Hepatocyte (in vitro differentiated cells): ENCODE data around the gene ACSL5. TPM values are rescaled to one million over a fixed set of nuclear protein-coding genes. Genes with fewer than 3 reads are reported as not detected.

Experiments used
- DNase-seq: peaks from one replicate; pipeline ENCODE4 v3.0.0-alpha.2; 2016; ENCODE audit warnings: low spot score
- H2AFZ ChIP-seq: fragments of 200-600 bp; sonication (generic); 2 replicates; pipeline ENCODE4 v1.6.0; 2016; ENCODE audit warnings: antibody characterized with exemption, mild to moderate bottlenecking
- H3K27ac ChIP-seq: fragments of 200-600 bp; sonication (generic); 2 replicates; pipeline ENCODE4 v1.5.1; 2016; ENCODE audit warnings: mild to moderate bottlenecking
- H3K27me3 ChIP-seq: fragments of 200-600 bp; sonication (generic); 2 replicates; pipeline ENCODE4 v1.6.1; 2016
- H3K36me3 ChIP-seq: fragments of 200-600 bp; sonication (generic); replicated peaks from 2 replicates; pipeline ENCODE4 v1.5.1; 2016; ENCODE audit warnings: low read depth; ENCODE audit not compliant: insufficient read depth
- H3K4me1 ChIP-seq: fragments of 200-600 bp; sonication (generic); 2 replicates; pipeline ENCODE4 v1.5.1; 2016; ENCODE audit warnings: mild to moderate bottlenecking, moderate library complexity; ENCODE audit not compliant: insufficient read depth
- H3K4me2 ChIP-seq: fragments of 200-600 bp; sonication (generic); 2 replicates; pipeline ENCODE4 v1.6.0; 2016
- H3K4me3 ChIP-seq: fragments of 200-600 bp; sonication (generic); 2 replicates; pipeline ENCODE4 v1.5.1; 2016; ENCODE audit warnings: mild to moderate bottlenecking
- H3K79me2 ChIP-seq: fragments of 200-600 bp; sonication (generic); 2 replicates; pipeline ENCODE4 v1.6.0; 2017; ENCODE audit warnings: mild to moderate bottlenecking
- H3K9me2 ChIP-seq: fragments of 200-600 bp; sonication (generic); replicated peaks from 2 replicates; pipeline ENCODE4 v1.6.0; 2017; ENCODE audit warnings: mild to moderate bottlenecking; ENCODE audit not compliant: insufficient read depth
- H3K9me3 ChIP-seq: fragments of 200-600 bp; sonication (generic); 2 replicates; pipeline ENCODE4 v1.5.1; 2016; ENCODE audit warnings: low read depth, mild to moderate bottlenecking
- H4K20me1 ChIP-seq: fragments of 200-600 bp; sonication (generic); 2 replicates; pipeline ENCODE4 v1.6.0; 2016; ENCODE audit warnings: mild to moderate bottlenecking; ENCODE audit not compliant: insufficient read depth, poor library complexity, severe bottlenecking
- CTCF ChIP-seq: fragments of 200-600 bp; sonication (generic); IDR thresholded peaks from 2 replicates; pipeline ENCODE4 v1.5.1; 2016; ENCODE audit warnings: antibody characterized with exemption, mild to moderate bottlenecking; ENCODE audit not compliant: poor library complexity
- EZH2 ChIP-seq: fragments of 200-600 bp; sonication (generic); IDR thresholded peaks from 2 replicates; pipeline ENCODE4 v1.6.1; 2016; ENCODE audit warnings: antibody characterized with exemption, mild to moderate bottlenecking, borderline replicate concordance
- EZH2phosphoT487 ChIP-seq: fragments of 200-600 bp; sonication (generic); IDR thresholded peaks from one replicate; pipeline ENCODE4 v1.6.1; 2018; ENCODE audit warnings: antibody characterized with exemption, mild to moderate bottlenecking, low read depth, moderate library complexity; ENCODE audit not compliant: unreplicated experiment, severe bottlenecking
- WGBS: methylation state at CpG from one replicate; pipeline ENCODE4 v1.1.6; 2016; ENCODE audit warnings: low lambda C conversion rate; ENCODE audit errors: missing lambda C conversion rate; 5-methylcytosine and 5-hydroxymethylcytosine counted together
- polyA plus RNA-seq: library from polyadenylated mRNA; unstranded; fragments of >200 nt; fragmentation: Nextera tagmentation; extraction: Ambion mirVana; gene quantifications from 2 replicates; pipeline ENCODE4 v1.2.1, GENCODE V29; 2016
- total RNA-seq: library from RNA; depleted of rRNA; stranded (reverse); fragments of >200 nt; gene quantifications from 2 replicates; pipeline ENCODE4 v1.2.3, GENCODE V29; 2014

The ACSL5 gene
- total and polyA plus RNA-seq, 2 experiments from 2014 or later = 22.7 to 40.2 TPM

- H3K79me2 ChIP-seq = no peaks in the 10 kb centered on the region
- no peaks in the 10 kb centered on the region for H3K9me3 ChIP-seq
- no peak overlapping the region for H2AFZ ChIP-seq
- no peak overlapping the region for H3K4me3 ChIP-seq
- no peak for TF ChIP-seq EZH2
- TF ChIP-seq CTCF = no peak
- TF ChIP-seq EZH2phosphoT487 = no peak
- H3K4me2 ChIP-seq = no peak overlapping the region
- H3K27me3 ChIP-seq = no peaks in the 10 kb centered on the region
- H3K4me1 ChIP-seq = peaks cover 37% of the 10 kb centered on the region
- WGBS = 72% methylated on average over 4 of the region's 4 CpGs
- DNase-seq = peak; percentile 26
- no peaks in the 10 kb centered on the region for H4K20me1 ChIP-seq
- H3K9me2 ChIP-seq = no peaks in the 10 kb centered on the region
- H3K36me3 ChIP-seq = no peaks in the 10 kb centered on the region
- peak overlapping the region; percentile 94 for H3K27ac ChIP-seq
Observed at GRCh38 chr10:112333452-112333851, 40.5 kb upstream of the ACSL5 start.

GRCh38 chr10:112335111-112335867, 38.6 kb upstream of the ACSL5 start:
- 50% methylated on average over 5 of the region's 5 CpGs for WGBS
- H3K4me3 ChIP-seq = no peak overlapping the region
- no peak overlapping the region for H2AFZ ChIP-seq
- no peaks in the 10 kb centered on the region for H3K79me2 ChIP-seq
- no peaks in the 10 kb centered on the region for H3K9me3 ChIP-seq
- H3K9me2 ChIP-seq = no peaks in the 10 kb centered on the region
- DNase-seq = no peak
- H3K27me3 ChIP-seq = no peaks in the 10 kb centered on the region
- TF ChIP-seq CTCF = no peak
- TF ChIP-seq EZH2phosphoT487 = no peak
- TF ChIP-seq EZH2 = no peak
- peak overlapping the region; percentile 24 for H3K4me2 ChIP-seq
- no peaks in the 10 kb centered on the region for H4K20me1 ChIP-seq
- peak overlapping the region; percentile 94 for H3K27ac ChIP-seq
- no peaks in the 10 kb centered on the region for H3K36me3 ChIP-seq
- peaks cover 33% of the 10 kb centered on the region for H3K4me1 ChIP-seq

GRCh38 chr10:112335868-112336265, 38.0 kb upstream of the ACSL5 start:
- Histone ChIP-seq H2AFZ (no peak overlapping the region), H4K20me1 (no peaks in the 10 kb centered on the region), H3K4me3 (no peak overlapping the region), H3K4me1 (peaks cover 28% of the 10 kb centered on the region), H3K9me3 (no peaks in the 10 kb centered on the region), H3K36me3 (no peaks in the 10 kb centered on the region), H3K9me2 (no peaks in the 10 kb centered on the region), H3K79me2 (no peaks in the 10 kb centered on the region), H3K4me2 (peak overlapping the region; percentile 24), H3K27ac (peak overlapping the region; percentile 94), H3K27me3 (no peaks in the 10 kb centered on the region)
- TF ChIP-seq EZH2 (no peak), CTCF (no peak), EZH2phosphoT487 (no peak)
- DNase-seq = peak; percentile 72
- WGBS = 21% methylated on average over 4 of the region's 4 CpGs
